Suprapubic skin (tissue), 3 donors: ENCODE data around the gene ITIH1.

ENCODE experiments used
- CTCF ChIP-seq, 2 donors: fragments of 200-600 bp in 1 of 2; fragments of 450-650 bp in 1 of 2; sonication (generic) in 1 of 2; IDR thresholded peaks; one replicate each; pipeline ENCODE4 v1.5.1; 2016 to 2019; ENCODE audit warnings: antibody characterized with exemption in 2 of 2, mild to moderate bottlenecking in 1 of 2, moderate library complexity in 1 of 2
- EP300 ChIP-seq: sonication (generic); formaldehyde crosslinking; IDR thresholded peaks from one replicate; pipeline ENCODE4 v1.6.1; 2017; ENCODE audit warnings: antibody characterized with exemption
- POLR2A ChIP-seq, 2 donors: fragments of 450-650 bp; IDR thresholded peaks; one replicate each; pipeline ENCODE4 v1.6.1; 2017; ENCODE audit warnings: antibody characterized with exemption in 2 of 2, mild to moderate bottlenecking in 2 of 2, moderate library complexity in 2 of 2

GRCh38 chr3:52754373-52754772, 23.0 kb upstream of the ITIH1 start:
- TF ChIP-seq CTCF (IDR thresholded peaks at IDR 0.05), result no peak
- TF ChIP-seq POLR2A (IDR thresholded peaks at IDR 0.05), result no peak
- TF ChIP-seq EP300, result no peak
